CD8-positive, alpha-beta memory T cell (primary cell): ENCODE measurements around the gene TMC2. TPM values are rescaled to one million over a fixed set of nuclear protein-coding genes. Genes with fewer than 3 reads are reported as not detected.

Source experiments
- CTCF ChIA-PET: fragments of 350-600 bp; sonication (Branson Sonifier 250); formaldehyde crosslinking; loops from one replicate; lab custom pipeline; 2021; ENCODE audit warnings: antibody characterized with exemption; lab: Charles Lee
- POLR2A ChIA-PET: fragments of 350-600 bp; sonication (Branson Sonifier 250); formaldehyde crosslinking; loops from one replicate; lab custom pipeline; 2021; ENCODE audit warnings: antibody characterized with exemption; lab: Charles Lee
- DNase-seq, 5 donors: peaks; one replicate each; pipeline versions ENCODE4 v3.0.0 to v3.0.0-alpha.2; 2020 to 2022; ENCODE audit warnings: mixed read lengths in 1 of 5
- H3K27ac ChIP-seq: one replicate; pipeline ENCODE4 v1.7.0; 2013; ENCODE audit warnings: low read depth, mild to moderate bottlenecking, low read length, moderate library complexity
- H3K27me3 ChIP-seq: 2 replicates; pipeline ENCODE4 v1.7.0; 2013; ENCODE audit warnings: low read length, mild to moderate bottlenecking; ENCODE audit not compliant: insufficient read depth, poor library complexity, severe bottlenecking
- H3K36me3 ChIP-seq: 2 replicates; pipeline ENCODE4 v1.7.0; 2013; ENCODE audit warnings: mild to moderate bottlenecking, low read length, moderate library complexity; ENCODE audit not compliant: insufficient read depth
- H3K4me1 ChIP-seq: 2 replicates; pipeline ENCODE4 v1.7.0; 2013; ENCODE audit warnings: mild to moderate bottlenecking, low read length, moderate library complexity; ENCODE audit not compliant: insufficient read depth
- H3K4me3 ChIP-seq: 2 replicates; pipeline ENCODE4 v1.7.0; 2013; ENCODE audit warnings: mild to moderate bottlenecking, low read length
- H3K9me3 ChIP-seq: 2 replicates; pipeline ENCODE4 v1.7.0; 2013; ENCODE audit warnings: mild to moderate bottlenecking, low read length
- H3K27ac Mint-ChIP-seq, 8 donors: one replicate each; pipeline ENCODE4 v1.8.0; 2020 to 2021; ENCODE audit warnings: mixed read lengths in 8 of 8, mild to moderate bottlenecking in 6 of 8, inconsistent platforms in 3 of 8, moderate library complexity in 3 of 8
- H3K27me3 Mint-ChIP-seq, 2 donors: one replicate each; pipeline ENCODE4 v1.8.0; 2020 to 2021; ENCODE audit warnings: mixed read lengths in 2 of 2, mild to moderate bottlenecking in 1 of 2, moderate library complexity in 1 of 2
- H3K36me3 Mint-ChIP-seq, 3 donors: one replicate each; pipeline ENCODE4 v1.8.0; 2020 to 2021; ENCODE audit warnings: mixed read lengths in 3 of 3, inconsistent platforms in 1 of 3, mild to moderate bottlenecking in 1 of 3
- H3K4me1 Mint-ChIP-seq, 3 donors: one replicate each; pipeline ENCODE4 v1.8.0; 2020 to 2021; ENCODE audit warnings: mixed read lengths in 3 of 3, inconsistent platforms in 1 of 3, mild to moderate bottlenecking in 1 of 3
- H3K4me3 Mint-ChIP-seq, 7 donors: one replicate each; pipeline ENCODE4 v1.8.0; 2020 to 2021; ENCODE audit warnings: mixed read lengths in 7 of 7, mild to moderate bottlenecking in 6 of 7, moderate library complexity in 4 of 7, inconsistent platforms in 2 of 7
- H3K9me3 Mint-ChIP-seq, 5 donors: one replicate each; pipeline ENCODE4 v1.8.0; 2020 to 2022; ENCODE audit warnings: mixed read lengths in 5 of 5, mild to moderate bottlenecking in 3 of 5, moderate library complexity in 2 of 5, inconsistent platforms in 1 of 5
- polyA plus RNA-seq: library from polyadenylated mRNA; unstranded; fragments of 300-500 nt; fragmentation: Illumina TruSeq; gene quantifications from one replicate; pipeline ENCODE4 v1.2.3, GENCODE V29; 2021
- total RNA-seq, 2 experiments: library from RNA; stranded (reverse); gene quantifications; one replicate each; pipeline ENCODE4 v1.2.3, GENCODE V29; 2021

TMC2 gene
- total and polyA plus RNA-seq, 3 experiments from 2014 or later: not detected

DNA sequence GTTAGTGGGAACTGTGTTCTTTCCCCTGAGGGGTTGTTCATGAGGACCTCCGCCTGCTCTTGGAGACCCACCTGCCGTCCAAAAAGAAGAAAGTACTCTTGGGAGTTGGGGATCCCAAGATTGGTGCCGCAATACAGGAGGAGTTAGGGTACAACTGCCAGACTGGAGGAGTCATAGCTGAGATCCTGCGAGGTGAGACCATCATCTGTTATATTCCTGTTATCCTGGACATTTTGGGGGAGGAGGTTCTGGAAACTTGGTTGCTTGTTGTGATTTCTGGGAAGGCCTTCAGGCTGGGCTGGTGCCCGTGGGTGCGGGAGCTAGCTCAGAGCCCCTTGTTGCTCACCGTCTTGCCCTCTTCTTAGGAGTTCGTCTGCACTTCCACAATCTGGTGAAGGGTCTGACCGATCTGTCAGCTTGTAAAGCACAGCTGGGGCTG lies 118.0 kb downstream of the TMC2 start:
- peaks cover 0 to 4% of the 10 kb centered on the region in 2 donors for H3K27me3 Mint-ChIP-seq
- H3K4me1 Mint-ChIP-seq: peaks cover 27 to 46% (median 30%) of the 10 kb centered on the region in 3 donors
- H3K9me3 ChIP-seq: no peaks in the 10 kb centered on the region
- peaks cover 28% of the 10 kb centered on the region for H3K4me1 ChIP-seq
- POLR2A ChIA-PET: interaction anchor here (5.0 kb wide), 1 partner anchor 10 kb away, joined by 70 read pairs; the partner anchor contains the start of gene IDH3B
- no peak overlapping the region for H3K4me3 ChIP-seq
- no peak for DNase-seq
- peak overlapping the region in 7 of 8 donors; percentile 59 to 94 (median 82) for H3K27ac Mint-ChIP-seq
- no peaks in the 10 kb centered on the region for H3K27me3 ChIP-seq
- H3K4me3 Mint-ChIP-seq: peak overlapping the region; percentile 87 to 94 (median 90)
- H3K9me3 Mint-ChIP-seq: no peaks in the 10 kb centered on the region
- peaks cover 56% of the 10 kb centered on the region for H3K36me3 ChIP-seq
- peak overlapping the region; percentile 81 for H3K27ac ChIP-seq
- peaks cover 18 to 63% (median 24%) of the 10 kb centered on the region in 3 donors for H3K36me3 Mint-ChIP-seq
- CTCF ChIA-PET: interaction anchor here (1.3 kb wide), 1 partner anchor 89 kb away, joined by 3 read pairs; no protein-coding TSS in a partner anchor

DNA sequence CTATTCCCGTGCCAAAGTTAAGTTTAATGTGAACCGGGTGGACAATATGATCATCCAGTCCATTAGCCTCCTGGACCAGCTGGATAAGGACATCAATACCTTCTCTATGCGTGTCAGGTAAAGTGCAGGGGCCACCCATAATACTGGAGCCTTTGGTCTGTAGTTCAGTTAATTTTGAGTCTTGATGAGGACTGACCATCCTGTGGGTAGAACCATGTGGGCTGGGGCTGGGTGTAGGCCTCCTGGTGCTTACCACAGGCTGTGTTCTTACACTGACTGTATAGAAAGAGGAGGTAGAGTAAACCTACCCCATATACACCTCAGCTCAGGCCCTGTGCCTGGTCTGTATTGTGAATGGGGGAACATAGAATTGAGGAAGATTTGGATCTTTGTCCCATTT lies 118.5 kb downstream of the TMC2 start:
- no peak overlapping the region for H3K4me3 ChIP-seq
- CTCF ChIA-PET: no interaction called here
- no peaks in the 10 kb centered on the region for H3K9me3 ChIP-seq
- Mint-ChIP-seq H3K27ac (peak overlapping the region; percentile 59 to 94 (median 83)), H3K27me3 (peaks cover 0 to 4% of the 10 kb centered on the region in 2 donors), H3K4me1 (peaks cover 26 to 42% (median 30%) of the 10 kb centered on the region in 3 donors), H3K36me3 (peaks cover 18 to 68% (median 28%) of the 10 kb centered on the region in 3 donors), H3K9me3 (no peaks in the 10 kb centered on the region), H3K4me3 (peak overlapping the region; percentile 87 to 94 (median 90))
- H3K36me3 ChIP-seq: peaks cover 60% of the 10 kb centered on the region
- POLR2A ChIA-PET: interaction anchor here (5.0 kb wide), 1 partner anchor 9 kb away, joined by 70 read pairs; the partner anchor contains the start of gene IDH3B
- H3K27me3 ChIP-seq: no peaks in the 10 kb centered on the region
- no peak overlapping the region for H3K27ac ChIP-seq
- DNase-seq: no peak
- peaks cover 28% of the 10 kb centered on the region for H3K4me1 ChIP-seq

DNA sequence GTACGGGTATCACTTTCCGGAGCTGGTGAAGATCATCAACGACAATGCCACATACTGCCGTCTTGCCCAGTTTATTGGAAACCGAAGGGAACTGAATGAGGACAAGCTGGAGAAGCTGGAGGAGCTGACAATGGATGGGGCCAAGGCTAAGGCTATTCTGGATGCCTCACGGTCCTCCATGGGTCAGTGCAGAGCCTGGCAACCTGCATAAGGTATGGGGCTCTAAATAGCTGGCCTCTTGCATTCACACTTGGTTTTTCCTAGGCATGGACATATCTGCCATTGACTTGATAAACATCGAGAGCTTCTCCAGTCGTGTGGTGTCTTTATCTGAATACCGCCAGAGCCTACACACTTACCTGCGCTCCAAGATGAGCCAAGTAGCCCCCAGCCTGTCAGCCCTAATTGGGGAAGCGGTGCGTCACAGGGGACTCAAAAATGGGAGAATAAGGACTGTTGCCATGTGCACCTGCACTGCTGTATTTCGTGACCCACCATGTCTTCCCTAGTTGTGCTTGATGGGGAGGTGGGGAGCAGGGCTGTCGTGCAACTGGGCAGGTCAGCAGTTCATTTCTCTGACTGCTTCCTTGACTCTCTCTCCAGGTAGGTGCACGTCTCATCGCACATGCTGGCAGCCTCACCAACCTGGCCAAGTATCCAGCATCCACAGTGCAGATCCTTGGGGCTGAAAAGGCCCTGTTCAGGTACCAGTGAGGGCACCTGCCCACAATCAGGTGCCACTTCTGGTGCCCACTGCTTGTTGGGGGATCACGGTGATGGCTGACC lies 119.2 kb downstream of the TMC2 start:
- peak overlapping the region in 1 of 7 donors; percentile 60 for H3K4me3 Mint-ChIP-seq
- Histone ChIP-seq H3K4me3 (no peak overlapping the region), H3K36me3 (peaks cover 67% of the 10 kb centered on the region), H3K27ac (no peak overlapping the region), H3K9me3 (no peaks in the 10 kb centered on the region), H3K27me3 (no peaks in the 10 kb centered on the region), H3K4me1 (peaks cover 28% of the 10 kb centered on the region)
- H3K27ac Mint-ChIP-seq: peak overlapping the region in 5 of 8 donors; percentile 23 to 91 (median 82)
- ChIA-PET CTCF (interaction anchor here (2.1 kb wide), 1 partner anchor 8 kb away, joined by 6 read pairs; no protein-coding TSS in a partner anchor), POLR2A (interaction anchor here (5.0 kb wide), 1 partner anchor 9 kb away, joined by 70 read pairs; the partner anchor contains the start of gene IDH3B)
- H3K27me3 Mint-ChIP-seq: peaks cover 0 to 4% of the 10 kb centered on the region in 2 donors
- H3K36me3 Mint-ChIP-seq: peaks cover 18 to 75% (median 28%) of the 10 kb centered on the region in 3 donors
- no peaks in the 10 kb centered on the region for H3K9me3 Mint-ChIP-seq
- peaks cover 24 to 36% (median 27%) of the 10 kb centered on the region in 3 donors for H3K4me1 Mint-ChIP-seq
- no peak for DNase-seq

DNA sequence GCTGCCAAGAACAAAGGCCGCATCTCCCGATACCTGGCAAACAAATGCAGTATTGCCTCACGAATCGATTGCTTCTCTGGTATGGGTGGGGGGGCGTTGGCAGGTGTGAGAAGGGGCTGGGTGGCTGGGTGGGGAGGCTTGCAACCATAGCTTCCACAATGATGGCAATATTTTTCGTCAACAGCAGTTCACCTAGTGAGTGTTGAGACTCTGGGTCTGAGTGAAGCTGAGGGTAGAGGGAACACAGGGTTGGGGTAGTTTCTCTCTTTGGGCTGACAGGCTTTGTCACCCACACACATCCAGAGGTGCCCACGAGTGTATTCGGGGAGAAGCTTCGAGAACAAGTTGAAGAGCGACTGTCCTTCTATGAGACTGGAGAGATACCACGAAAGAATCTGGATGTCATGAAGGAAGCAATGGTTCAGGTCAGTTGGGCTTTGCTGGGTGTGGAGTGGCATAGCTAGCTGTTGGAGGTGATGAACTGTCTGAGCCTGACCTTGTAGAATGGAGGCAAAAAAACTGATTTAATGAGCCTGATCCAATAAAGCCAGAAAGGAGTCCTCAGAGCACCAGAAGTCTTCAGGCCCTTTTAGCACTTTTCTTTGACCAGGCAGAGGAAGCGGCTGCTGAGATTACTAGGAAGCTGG lies 120.2 kb downstream of the TMC2 start:
- H3K9me3 ChIP-seq: no peaks in the 10 kb centered on the region
- H3K4me1 Mint-ChIP-seq: peaks cover 21 to 30% (median 23%) of the 10 kb centered on the region in 3 donors
- DNase-seq: no peak
- H3K27me3 Mint-ChIP-seq: peaks cover 0 to 4% of the 10 kb centered on the region in 2 donors
- no peaks in the 10 kb centered on the region for H3K27me3 ChIP-seq
- CTCF ChIA-PET: interaction anchor here (2.1 kb wide), 1 partner anchor 9 kb away, joined by 6 read pairs; no protein-coding TSS in a partner anchor
- POLR2A ChIA-PET: no interaction called here
- peaks cover 20% of the 10 kb centered on the region for H3K4me1 ChIP-seq
- H3K36me3 ChIP-seq: peaks cover 76% of the 10 kb centered on the region
- H3K4me3 Mint-ChIP-seq: peak overlapping the region in 2 of 7 donors; percentile 48 to 60
- no peak overlapping the region for H3K27ac ChIP-seq
- peak overlapping the region in 2 of 8 donors; percentile 48 to 82 for H3K27ac Mint-ChIP-seq
- no peaks in the 10 kb centered on the region for H3K9me3 Mint-ChIP-seq
- peaks cover 18 to 85% (median 33%) of the 10 kb centered on the region in 3 donors for H3K36me3 Mint-ChIP-seq
- no peak overlapping the region for H3K4me3 ChIP-seq

DNA sequence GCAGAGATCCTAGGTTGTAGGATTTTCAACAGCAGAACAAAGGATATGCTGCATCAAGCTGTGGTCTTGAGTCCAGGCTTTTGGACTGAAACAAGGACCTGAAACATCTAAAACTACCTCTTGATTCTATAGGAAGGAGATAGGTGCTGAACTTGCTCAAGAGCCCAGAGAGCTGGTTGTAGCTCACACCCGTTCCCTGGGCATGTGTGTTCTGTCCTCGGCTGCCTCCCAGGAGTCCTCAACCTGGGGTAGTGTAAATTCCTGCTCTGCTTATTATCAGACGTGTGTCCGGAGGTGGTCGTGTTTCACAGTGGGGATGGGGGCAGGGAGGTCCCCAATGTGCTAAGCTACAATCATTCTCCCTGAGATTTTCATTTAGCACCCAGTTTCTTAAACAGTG lies 120.9 kb downstream of the TMC2 start:
- DNase-seq: no peak
- peaks cover 0 to 2% of the 10 kb centered on the region in 2 donors for H3K27me3 Mint-ChIP-seq
- ChIA-PET CTCF (interaction anchor here (2.1 kb wide), 1 partner anchor 10 kb away, joined by 6 read pairs; no protein-coding TSS in a partner anchor), POLR2A (no interaction called here)
- H3K9me3 ChIP-seq: no peaks in the 10 kb centered on the region
- peak overlapping the region in 1 of 7 donors; percentile 76 for H3K4me3 Mint-ChIP-seq
- peaks cover 83% of the 10 kb centered on the region for H3K36me3 ChIP-seq
- H3K27me3 ChIP-seq: no peaks in the 10 kb centered on the region
- H3K27ac Mint-ChIP-seq: peak overlapping the region in 2 of 8 donors; percentile 68 to 82
- peaks cover 18 to 92% (median 37%) of the 10 kb centered on the region in 3 donors for H3K36me3 Mint-ChIP-seq
- H3K9me3 Mint-ChIP-seq: no peaks in the 10 kb centered on the region
- H3K4me1 ChIP-seq: peaks cover 20% of the 10 kb centered on the region
- H3K27ac ChIP-seq: no peak overlapping the region
- peaks cover 27 to 36% (median 28%) of the 10 kb centered on the region in 3 donors for H3K4me1 Mint-ChIP-seq
- no peak overlapping the region for H3K4me3 ChIP-seq

DNA sequence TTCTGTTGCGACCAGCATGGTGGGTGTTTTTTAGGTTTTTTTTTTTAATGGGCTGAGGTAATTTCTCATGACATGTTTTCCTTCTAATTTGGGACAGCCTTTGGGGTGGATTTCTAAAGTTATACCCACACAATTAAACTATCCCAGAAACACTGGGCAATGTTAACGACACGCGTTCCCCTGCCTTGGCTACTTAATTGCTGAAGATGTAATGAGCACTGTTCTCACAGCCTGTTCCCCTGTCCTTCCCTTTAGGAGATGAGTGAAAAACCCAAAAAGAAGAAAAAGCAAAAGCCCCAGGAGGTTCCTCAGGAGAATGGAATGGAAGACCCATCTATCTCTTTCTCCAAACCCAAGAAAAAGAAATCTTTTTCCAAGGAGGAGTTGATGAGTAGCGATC lies 121.3 kb downstream of the TMC2 start:
- Mint-ChIP-seq H3K4me1 (peaks cover 28 to 38% (median 31%) of the 10 kb centered on the region in 3 donors), H3K36me3 (peaks cover 18 to 94% (median 38%) of the 10 kb centered on the region in 3 donors), H3K4me3 (peak overlapping the region in 2 of 7 donors; percentile 61 to 76), H3K27ac (peak overlapping the region in 2 of 8 donors; percentile 43 to 82), H3K27me3 (peaks cover 0 to 2% of the 10 kb centered on the region in 2 donors), H3K9me3 (no peaks in the 10 kb centered on the region)
- POLR2A ChIA-PET: no interaction called here
- Histone ChIP-seq H3K36me3 (peaks cover 86% of the 10 kb centered on the region), H3K4me1 (peaks cover 20% of the 10 kb centered on the region), H3K27me3 (no peaks in the 10 kb centered on the region), H3K4me3 (no peak overlapping the region), H3K27ac (no peak overlapping the region), H3K9me3 (no peaks in the 10 kb centered on the region)
- DNase-seq: no peak
- CTCF ChIA-PET: interaction anchor here (2.1 kb wide), 1 partner anchor 11 kb away, joined by 6 read pairs; no protein-coding TSS in a partner anchor

DNA sequence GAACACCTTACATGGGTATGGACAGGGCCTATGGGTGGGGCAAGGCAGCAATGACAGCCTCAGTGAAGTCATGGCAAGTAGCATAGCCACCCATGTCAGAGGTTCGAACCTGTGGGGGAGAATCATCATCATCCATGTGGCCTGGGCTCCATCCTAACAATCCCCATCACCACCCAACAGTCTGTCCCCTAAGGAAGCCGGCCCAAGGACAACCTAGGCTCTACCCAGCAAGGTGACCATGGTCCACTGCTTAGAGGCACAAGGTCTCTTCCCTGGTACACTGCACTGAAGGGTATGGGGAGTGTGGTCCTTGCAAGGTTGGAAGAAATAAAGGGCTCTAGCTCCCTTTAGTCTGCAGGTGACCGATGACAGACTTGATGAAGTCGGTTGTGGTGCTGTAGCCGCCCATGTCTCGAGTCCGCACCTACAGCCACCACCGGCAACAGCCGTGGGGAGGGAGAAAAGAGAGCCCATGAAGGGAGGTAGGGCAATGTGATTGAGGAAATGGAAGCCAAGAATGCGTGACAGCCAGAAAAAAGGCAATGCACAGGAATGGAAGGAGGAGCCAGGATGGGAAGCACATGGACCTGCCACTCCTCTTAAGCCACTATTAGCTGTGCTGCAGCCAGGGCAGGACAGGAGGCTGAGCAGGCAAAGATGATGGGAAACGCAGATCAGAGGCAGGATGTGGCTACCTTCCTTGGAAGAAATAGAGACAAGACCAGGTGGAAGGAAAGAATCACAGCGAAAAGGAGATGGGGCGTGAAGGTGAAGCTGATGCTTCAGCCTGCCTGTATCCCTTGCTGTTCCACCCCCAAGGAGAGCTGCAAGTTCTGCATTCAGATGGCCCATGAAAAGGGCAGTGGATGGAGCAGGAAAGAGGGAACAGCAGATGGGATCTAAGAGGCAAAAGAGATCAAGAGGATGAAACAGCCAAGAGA lies 122.3 kb downstream of the TMC2 start:
- ChIA-PET POLR2A (no interaction called here), CTCF (no interaction called here)
- no peaks in the 10 kb centered on the region for H3K27me3 ChIP-seq
- peaks cover 26 to 40% (median 32%) of the 10 kb centered on the region in 3 donors for H3K4me1 Mint-ChIP-seq
- H3K4me1 ChIP-seq: peaks cover 21% of the 10 kb centered on the region
- H3K36me3 ChIP-seq: peaks cover 86% of the 10 kb centered on the region
- H3K9me3 ChIP-seq: no peaks in the 10 kb centered on the region
- DNase-seq: no peak
- no peaks in the 10 kb centered on the region for H3K9me3 Mint-ChIP-seq
- H3K27me3 Mint-ChIP-seq: peaks cover 0 to 2% of the 10 kb centered on the region in 2 donors
- no peak overlapping the region for H3K4me3 ChIP-seq
- peak overlapping the region in 5 of 8 donors; percentile 0 to 82 (median 38) for H3K27ac Mint-ChIP-seq
- peaks cover 18 to 96% (median 38%) of the 10 kb centered on the region in 3 donors for H3K36me3 Mint-ChIP-seq
- peak overlapping the region in 1 of 7 donors; percentile 76 for H3K4me3 Mint-ChIP-seq
- no peak overlapping the region for H3K27ac ChIP-seq
